Transverse colon (tissue), 4 donors: ENCODE results near the gene CTPS1. TPM values are rescaled to one million over a fixed set of nuclear protein-coding genes. Genes with fewer than 3 reads are reported as not detected.

Source experiments
- DNase-seq: peaks from one replicate; pipeline ENCODE4 v3.0.0-alpha.2; 2019
- H3K27ac ChIP-seq, 4 donors: fragments of 200-600 bp; sonication (generic); 2 replicates each; pipeline ENCODE4 v1.5.1; 2016 to 2018; ENCODE audit warnings: inconsistent platforms in 4 of 4
- H3K27me3 ChIP-seq: fragments of 200-600 bp; sonication (generic); 2 replicates; pipeline ENCODE4 v1.5.1; 2017; ENCODE audit warnings: inconsistent platforms
- H3K36me3 ChIP-seq, 4 donors: fragments of 200-600 bp; sonication (generic); 2 replicates each; pipeline ENCODE4 v1.5.1; 2017 to 2019; ENCODE audit warnings: inconsistent platforms in 4 of 4
- H3K4me1 ChIP-seq, 4 donors: fragments of 200-600 bp; sonication (generic); 2 replicates each; pipeline ENCODE4 v1.5.1; 2017 to 2020; ENCODE audit warnings: inconsistent platforms in 4 of 4
- H3K4me3 ChIP-seq, 4 donors: fragments of 200-600 bp; sonication (generic); 1 replicate in 1 of 4; 2 replicates in 3 of 4; pipeline versions ENCODE4 v1.5.1 to v1.6.1; 2017 to 2019; ENCODE audit warnings: inconsistent platforms in 4 of 4
- H3K9me3 ChIP-seq, 2 donors: fragments of 200-600 bp; sonication (generic); 2 replicates each; pipeline ENCODE4 v1.5.1; 2017 to 2019; ENCODE audit warnings: inconsistent platforms in 2 of 2
- EP300 ChIP-seq: sonication (generic); formaldehyde crosslinking; IDR thresholded peaks from one replicate; pipeline ENCODE4 v1.6.1; 2017; ENCODE audit warnings: antibody characterized with exemption, low read depth
- POLR2A ChIP-seq: fragments of 450-650 bp; IDR thresholded peaks from one replicate; pipeline ENCODE4 v1.6.1; 2016; ENCODE audit warnings: antibody characterized with exemption, mild to moderate bottlenecking, moderate library complexity
- POLR2AphosphoS5 ChIP-seq, 3 donors: sonication (generic); formaldehyde crosslinking; IDR thresholded peaks; one replicate each; pipeline ENCODE4 v1.6.1; 2016; ENCODE audit warnings: antibody characterized with exemption in 3 of 3
- WGBS, 2 donors: methylation state at CpG; one replicate each; pipeline ENCODE4 v1.1.5; 2018; ENCODE audit warnings: low coverage in 1 of 2; 5-methylcytosine and 5-hydroxymethylcytosine counted together
- in situ Hi-C, 4 donors: fragments of 200-750 bp; cut with MboI; loops; one replicate each; pipeline versions ENCODE4 v1.15.0 to v1.15.1; 2017; ENCODE audit warnings: low sequenced_read_pairs in 3 of 4, low pct_ligation_motif_present in 1 of 4, low pct_unique_long_range_greater_than_20kb in 1 of 4
- intact Hi-C: fragments of 100-400 bp; cut with DNase I; formaldehyde crosslinking; loops from one replicate; pipeline ENCODE4 v1.15.1; 2023; ENCODE audit warnings: low total_unique reads
- total RNA-seq, 4 donors: library from RNA; depleted of rRNA; stranded (reverse); fragments of >200 nt; gene quantifications; one replicate each; pipeline ENCODE4 v1.1.0, GENCODE V29; 2016
- TF ChIP-seq, protein P1 (sequence below), 5 experiments: fragments of 200-600 bp in 3 of 5; fragments of 450-650 bp in 2 of 5; sonication (generic) in 3 of 5; IDR thresholded peaks; 1 replicate in 2 of 5; 2 replicates in 3 of 5; pipeline ENCODE4 v1.5.1; 2016 to 2017; ENCODE audit warnings: antibody characterized with exemption in 5 of 5, inconsistent platforms in 3 of 5, mild to moderate bottlenecking in 2 of 5, moderate library complexity in 1 of 5

The CTPS1 gene
- total RNA-seq, 4 donors from 2014 or later = 6.3 to 32.2 (median 19.7) TPM

DNA sequence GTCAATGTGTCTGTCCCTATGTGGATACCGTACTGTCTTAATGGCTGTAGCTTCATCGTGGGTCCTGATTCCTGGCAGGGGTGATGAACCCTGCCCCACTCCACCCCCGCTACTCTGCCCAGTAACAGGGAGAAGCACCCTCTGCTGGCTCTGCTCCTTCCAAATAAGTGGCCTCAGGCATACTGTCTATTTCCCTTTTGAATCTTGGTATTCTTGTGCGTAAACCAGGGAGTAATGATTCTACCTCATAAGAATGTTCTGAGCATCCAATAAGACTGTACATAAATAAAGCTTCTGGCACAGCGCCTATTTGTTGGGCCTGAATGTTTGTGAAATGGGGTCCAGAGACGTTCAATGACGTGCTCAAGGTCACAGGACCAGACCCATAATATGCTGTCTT is 35.2 kb upstream of the CTPS1 start:
- Histone ChIP-seq H3K27ac (peak overlapping the region; percentile 71 to 87 (median 81)), H3K4me1 (peaks cover 4 to 26% (median 11%) of the 10 kb centered on the region in 4 donors), H3K4me3 (no peak overlapping the region), H3K9me3 (no peaks in the 10 kb centered on the region), H3K27me3 (no peaks in the 10 kb centered on the region), H3K36me3 (no peaks in the 10 kb centered on the region)
- in situ Hi-C loops (no loop called here), intact Hi-C loops (loop anchor here (2.0 kb wide), 1 partner anchor 82 kb away; the partner anchor contains the start of gene CITED4)
- no peak for TF ChIP-seq POLR2A
- peak; percentile 75 for TF ChIP-seq EP300
- TF ChIP-seq, protein P1, sequence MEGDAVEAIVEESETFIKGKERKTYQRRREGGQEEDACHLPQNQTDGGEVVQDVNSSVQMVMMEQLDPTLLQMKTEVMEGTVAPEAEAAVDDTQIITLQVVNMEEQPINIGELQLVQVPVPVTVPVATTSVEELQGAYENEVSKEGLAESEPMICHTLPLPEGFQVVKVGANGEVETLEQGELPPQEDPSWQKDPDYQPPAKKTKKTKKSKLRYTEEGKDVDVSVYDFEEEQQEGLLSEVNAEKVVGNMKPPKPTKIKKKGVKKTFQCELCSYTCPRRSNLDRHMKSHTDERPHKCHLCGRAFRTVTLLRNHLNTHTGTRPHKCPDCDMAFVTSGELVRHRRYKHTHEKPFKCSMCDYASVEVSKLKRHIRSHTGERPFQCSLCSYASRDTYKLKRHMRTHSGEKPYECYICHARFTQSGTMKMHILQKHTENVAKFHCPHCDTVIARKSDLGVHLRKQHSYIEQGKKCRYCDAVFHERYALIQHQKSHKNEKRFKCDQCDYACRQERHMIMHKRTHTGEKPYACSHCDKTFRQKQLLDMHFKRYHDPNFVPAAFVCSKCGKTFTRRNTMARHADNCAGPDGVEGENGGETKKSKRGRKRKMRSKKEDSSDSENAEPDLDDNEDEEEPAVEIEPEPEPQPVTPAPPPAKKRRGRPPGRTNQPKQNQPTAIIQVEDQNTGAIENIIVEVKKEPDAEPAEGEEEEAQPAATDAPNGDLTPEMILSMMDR (IDR thresholded peaks at IDR 0.05) = no peak
- peak; percentile 27 to 65 (median 61) for TF ChIP-seq POLR2AphosphoS5 (IDR thresholded peaks at IDR 0.05)
- WGBS, 2 donors = 58 to 61% methylated on average over 4 to 7 of the region's 7 CpGs
- peak; percentile 19 for DNase-seq

DNA sequence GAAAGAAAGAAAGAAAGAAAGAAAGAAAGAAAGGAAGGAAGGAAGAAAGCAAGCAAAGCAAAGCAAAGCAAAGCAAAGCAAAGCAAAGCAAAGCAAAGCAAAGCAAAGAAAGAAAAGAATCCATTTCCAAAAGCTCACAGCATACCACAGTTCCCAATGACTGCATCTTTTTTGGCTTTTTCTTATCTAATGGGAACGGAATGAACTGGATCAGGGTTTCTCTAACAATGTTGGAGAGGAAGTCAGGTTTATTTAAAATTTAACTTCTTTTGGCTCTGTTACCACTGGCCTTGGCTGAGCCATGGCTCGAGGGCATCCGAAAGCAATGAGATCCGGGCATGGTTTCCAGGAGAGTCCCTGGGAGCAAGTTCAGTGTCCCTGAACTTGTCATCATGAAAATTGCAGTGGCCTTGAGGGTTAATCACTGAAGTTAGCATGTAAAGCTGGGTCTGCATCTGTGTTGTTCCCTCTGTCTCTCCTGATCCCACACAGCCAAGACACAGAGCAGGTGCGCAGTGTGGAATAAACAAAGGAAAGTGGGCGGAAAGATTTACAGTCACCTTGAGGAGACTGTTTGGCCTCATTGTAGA is 34.6 kb upstream of the CTPS1 start:
- no peak overlapping the region for H3K4me3 ChIP-seq
- no peak for DNase-seq
- peak overlapping the region; percentile 71 to 87 (median 81) for H3K27ac ChIP-seq
- 24 to 33% methylated on average over 6 of the region's 6 CpGs for WGBS, 2 donors
- TF ChIP-seq POLR2A (no peak), POLR2AphosphoS5 (IDR thresholded peaks at IDR 0.05) (peak; percentile 87 to 95 (median 90)), EP300 (peak; percentile 95)
- TF ChIP-seq, protein P1 (IDR thresholded peaks at IDR 0.05) = no peak
- no peaks in the 10 kb centered on the region for H3K9me3 ChIP-seq
- H3K4me1 ChIP-seq = peaks cover 4 to 20% (median 8%) of the 10 kb centered on the region in 4 donors
- intact Hi-C loops (loop anchor here (2.0 kb wide), 1 partner anchor 82 kb away; the partner anchor contains the start of gene CITED4), in situ Hi-C loops (no loop called here)
- H3K27me3 ChIP-seq = no peaks in the 10 kb centered on the region
- no peaks in the 10 kb centered on the region for H3K36me3 ChIP-seq

DNA sequence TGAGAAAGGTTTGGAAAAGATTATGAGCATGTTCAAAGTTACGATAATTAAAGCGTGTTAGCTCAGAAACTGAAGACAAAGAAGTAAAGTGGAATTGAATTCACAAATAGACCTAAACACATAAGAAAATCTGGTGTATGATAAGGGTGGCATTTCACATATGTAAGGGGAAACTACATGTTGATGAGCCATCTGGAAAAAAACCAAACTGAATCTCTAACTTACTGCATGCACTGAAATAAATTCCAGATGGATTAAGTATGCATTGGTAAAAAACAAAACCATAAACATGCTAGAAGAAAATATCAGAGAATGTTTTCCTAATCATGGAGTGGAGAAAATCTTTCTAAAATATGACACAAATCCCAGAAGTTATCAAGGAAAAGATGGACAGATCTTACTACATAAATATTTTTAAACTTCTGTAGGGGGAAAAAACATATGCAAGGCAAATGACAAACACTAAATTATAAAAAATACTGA is 34.0 kb upstream of the CTPS1 start:
- no peak for TF ChIP-seq POLR2A
- TF ChIP-seq POLR2AphosphoS5 (IDR thresholded peaks at IDR 0.05) = no peak
- TF ChIP-seq, protein P1 (IDR thresholded peaks at IDR 0.05) = no peak
- no peak for TF ChIP-seq EP300
- in situ Hi-C loops (no loop called here), intact Hi-C loops (loop anchor here (2.0 kb wide), 1 partner anchor 83 kb away; the partner anchor contains the start of gene CITED4)
- no peaks in the 10 kb centered on the region for H3K36me3 ChIP-seq
- no peaks in the 10 kb centered on the region for H3K9me3 ChIP-seq
- H3K4me3 ChIP-seq = no peak overlapping the region
- 37 to 50% methylated on average over 2 of the region's 2 CpGs for WGBS, 2 donors
- H3K4me1 ChIP-seq = peaks cover 4 to 19% (median 8%) of the 10 kb centered on the region in 4 donors
- H3K27me3 ChIP-seq = no peaks in the 10 kb centered on the region
- peak overlapping the region; percentile 71 to 87 (median 81) for H3K27ac ChIP-seq
- DNase-seq = no peak

DNA sequence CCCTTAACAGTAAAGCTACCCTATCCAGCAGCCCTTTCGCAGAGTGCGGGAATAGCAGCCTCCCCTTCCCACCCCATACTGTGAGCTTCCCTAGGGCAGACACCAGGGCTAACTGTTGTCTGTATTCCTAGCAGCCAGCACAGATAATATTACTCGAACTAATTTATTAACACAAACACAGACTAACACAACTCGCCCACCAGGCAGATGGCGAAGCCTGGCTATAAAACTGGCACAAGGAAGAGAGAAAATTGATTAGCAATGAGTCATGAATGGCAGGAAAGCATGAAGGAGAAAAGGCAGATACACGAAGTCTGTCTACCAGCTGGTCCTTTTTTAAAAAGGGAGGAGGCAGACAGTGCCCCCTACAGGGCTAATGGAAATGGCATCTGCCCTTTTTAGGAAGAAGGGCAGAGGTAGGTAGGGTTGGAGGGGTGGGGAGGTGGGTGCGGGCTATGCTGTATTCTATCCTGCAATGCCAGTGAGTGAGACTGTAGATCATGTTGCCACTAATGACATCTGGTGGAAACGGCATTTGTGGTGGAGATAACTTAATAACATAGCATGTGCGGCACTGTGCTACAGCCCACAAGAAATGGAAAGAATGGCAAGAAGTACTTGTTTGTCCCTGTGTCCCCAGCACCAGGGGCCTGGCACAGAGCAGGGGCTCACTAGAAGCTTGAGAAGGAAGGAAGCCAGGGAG is 30.6 kb upstream of the CTPS1 start:
- no peaks in the 10 kb centered on the region for H3K36me3 ChIP-seq
- H3K27me3 ChIP-seq = peaks cover 3% of the 10 kb centered on the region
- TF ChIP-seq, protein P1 (IDR thresholded peaks at IDR 0.05) = peak; percentile 54 to 77 (median 70)
- no peak for TF ChIP-seq EP300
- H3K9me3 ChIP-seq = no peaks in the 10 kb centered on the region
- H3K27ac ChIP-seq = peak overlapping the region; percentile 9 to 71 (median 54)
- in situ Hi-C loops = no loop called here
- no peak overlapping the region for H3K4me3 ChIP-seq
- peak; percentile 58 for DNase-seq
- intact Hi-C loops = no loop called here
- WGBS, 2 donors = 11 to 34% methylated on average over 5 to 9 of the region's 9 CpGs
- peaks cover 4 to 17% (median 13%) of the 10 kb centered on the region in 4 donors for H3K4me1 ChIP-seq
